Fibroblast of skin of back (primary cell): Measurements from ENCODE around the gene ZNFX1. TPM values are rescaled to one million over a fixed set of nuclear protein-coding genes. Genes with fewer than 3 reads are reported as not detected.
A peak's percentile ranks its signal among the peaks of the same experiment; 100 is the strongest.
"Not testable (repeated sequence)": the region's sequence is repeated elsewhere in the genome, so short reads cannot be mapped to it uniquely, and the experiment has no call there.

Experiments
- DNase-seq: peaks from one replicate; pipeline ENCODE4 v3.0.0-alpha.2; 2013
- polyA plus RNA-seq, 2 experiments: library from polyadenylated mRNA; unstranded; fragments of 120-200 nt; gene quantifications; one replicate each; pipeline ENCODE4 v1.2.1, GENCODE V29; 2013; ENCODE audit not compliant: insufficient read length in 2 of 2

Gene ZNFX1
- polyA plus RNA-seq (2013, experiment 1 of 2; ENCODE audit: insufficient read length), result 27.3 TPM
- polyA plus RNA-seq (2013, experiment 2 of 2; ENCODE audit: insufficient read length), result 24.4 TPM

GRCh38 chr20:49278036-49278817, at the start of gene ZNFX1:
TSS of gene ZNFX1 (minus strand) at chr20:49278057. CDS start at chr20:49275839, 2,218 bp downstream.
- DNase-seq, result peak; percentile 98

- DNase-seq, result peak; percentile 46
Observed at GRCh38 chr20:49326026-49326425, 48.2 kb upstream of the ZNFX1 start.

DNA sequence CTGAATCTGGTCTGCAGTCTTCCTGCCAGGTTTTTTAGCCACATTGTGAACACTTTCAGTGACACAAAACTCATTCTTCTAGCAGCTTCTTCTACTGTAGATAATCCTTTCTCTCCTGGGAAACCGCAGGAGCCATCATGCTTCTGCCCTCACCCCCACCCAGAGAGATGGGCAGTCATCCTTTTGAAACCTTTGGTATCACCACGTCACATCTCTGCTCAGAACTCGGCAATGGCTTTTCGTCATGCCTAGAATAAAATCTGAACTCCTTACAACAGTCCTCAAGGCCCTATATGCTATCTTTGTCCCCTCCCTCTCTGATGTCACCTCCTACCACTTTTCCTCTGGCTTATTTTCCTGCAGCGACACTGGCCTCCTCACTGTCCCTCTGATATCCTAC, 46.4 kb upstream of the ZNFX1 start:
- no peak for DNase-seq

- peak; percentile 77 for DNase-seq
Observed at GRCh38 chr20:49323622-49324238, 45.9 kb upstream of the ZNFX1 start.

GRCh38 chr20:49320460-49320859, 42.6 kb upstream of the ZNFX1 start:
- DNase-seq, result peak; percentile 45

- DNase-seq, result no peak
Observed at GRCh38 chr20:49319208-49319809, 41.5 kb upstream of the ZNFX1 start.

GRCh38 chr20:49318430-49319207, 40.8 kb upstream of the ZNFX1 start:
- no peak for DNase-seq

DNA sequence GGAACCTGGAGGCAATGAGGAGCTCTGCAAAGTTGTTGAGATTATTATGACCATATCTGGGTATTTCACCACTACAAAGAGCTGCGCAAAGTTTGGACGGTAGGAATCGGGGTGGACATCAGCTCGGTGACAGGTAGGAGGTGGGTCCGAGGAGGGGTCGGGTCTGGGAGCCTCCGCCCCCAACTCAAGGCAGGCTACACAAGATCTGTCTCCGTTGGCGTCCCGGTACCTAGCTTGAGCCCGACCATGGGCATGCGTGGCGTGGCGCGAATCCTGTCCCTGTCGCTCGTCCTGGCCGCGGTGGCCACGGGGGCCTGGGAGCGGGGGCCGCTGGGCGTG, 40.2 kb upstream of the ZNFX1 start:
- no peak for DNase-seq

GRCh38 chr20:49316704-49317103, 38.8 kb upstream of the ZNFX1 start:
- no peak for DNase-seq

DNA sequence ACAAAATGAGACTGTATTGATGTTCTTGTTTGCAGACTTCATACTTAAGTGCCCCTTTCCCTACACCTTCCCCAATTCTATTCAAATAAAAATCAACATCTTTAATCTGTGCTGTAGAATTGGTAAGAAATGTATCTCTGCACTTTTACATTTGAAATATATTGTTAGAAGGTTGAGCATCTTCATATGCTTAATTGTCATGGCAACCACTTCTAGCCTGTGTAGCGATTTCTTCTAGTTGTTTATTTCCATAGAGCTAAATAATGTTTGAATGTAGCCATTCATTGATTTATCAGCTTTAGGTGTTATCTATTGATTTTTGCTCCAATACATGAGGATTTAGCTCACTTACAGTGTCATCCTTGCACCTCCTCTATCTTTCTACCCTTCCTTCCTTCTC, 37.7 kb upstream of the ZNFX1 start:
- no peak for DNase-seq

DNA sequence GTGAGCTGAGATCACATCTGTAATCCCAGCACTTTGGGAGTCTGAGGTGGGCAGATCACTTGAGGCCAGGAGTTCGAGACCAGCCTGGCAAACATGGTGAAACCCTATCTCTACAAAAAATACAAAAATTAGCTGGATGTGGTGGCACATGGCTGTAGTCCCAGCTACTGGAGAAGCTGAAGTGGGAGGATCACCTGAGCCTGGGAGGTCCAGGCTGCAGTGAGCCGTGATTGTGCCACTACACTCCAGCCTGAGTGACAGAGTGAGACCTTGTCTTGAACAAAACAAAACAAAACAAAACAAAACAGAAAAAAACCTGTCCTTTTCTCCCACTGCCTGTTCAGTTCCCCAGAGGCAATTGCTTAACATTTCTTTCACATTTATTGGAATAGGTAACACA, 36.2 kb upstream of the ZNFX1 start:
- not testable (repeated sequence) for DNase-seq

DNA sequence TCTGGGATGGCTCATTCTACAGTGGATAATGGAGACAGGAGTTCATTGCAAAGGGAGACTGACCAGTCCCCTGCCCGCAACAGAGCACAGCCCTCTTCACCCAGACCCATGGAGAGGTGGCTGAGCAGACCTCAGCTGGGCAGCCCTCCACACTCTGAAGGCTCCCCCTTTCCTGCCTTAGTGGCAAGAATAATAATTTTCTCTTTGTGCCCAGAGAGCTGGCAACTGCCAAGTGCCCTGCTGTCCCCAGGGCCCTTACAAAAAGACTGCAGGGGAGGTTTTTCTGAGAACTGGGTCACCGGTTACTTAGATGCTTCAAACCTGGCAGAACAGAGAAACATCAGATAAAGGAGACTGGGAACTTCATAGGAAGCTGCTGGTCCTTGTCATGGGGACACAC, 35.4 kb upstream of the ZNFX1 start:
- no peak for DNase-seq

- DNase-seq, result no peak
Observed at GRCh38 chr20:49312661-49313060, 34.8 kb upstream of the ZNFX1 start.

DNA sequence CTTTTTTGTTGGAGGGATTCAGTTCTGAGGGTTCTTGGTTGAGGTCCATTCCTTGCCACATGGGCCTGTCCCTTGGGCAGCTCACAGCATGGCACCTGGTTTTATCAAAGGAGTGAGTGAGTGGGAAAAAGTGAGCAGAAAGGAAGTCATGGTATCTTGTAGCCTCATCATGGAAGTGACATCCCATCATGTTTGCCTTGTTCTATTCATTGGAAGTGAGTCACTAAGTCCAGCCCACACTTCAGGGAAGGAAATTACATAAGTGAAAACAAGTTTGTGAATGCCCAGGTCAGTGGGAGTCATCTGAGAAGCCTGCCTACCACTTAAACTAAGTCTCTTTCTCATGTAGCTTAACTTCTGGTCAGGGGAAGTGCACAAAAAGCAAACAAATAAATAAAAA, 32.8 kb upstream of the ZNFX1 start:
- no peak for DNase-seq

DNA sequence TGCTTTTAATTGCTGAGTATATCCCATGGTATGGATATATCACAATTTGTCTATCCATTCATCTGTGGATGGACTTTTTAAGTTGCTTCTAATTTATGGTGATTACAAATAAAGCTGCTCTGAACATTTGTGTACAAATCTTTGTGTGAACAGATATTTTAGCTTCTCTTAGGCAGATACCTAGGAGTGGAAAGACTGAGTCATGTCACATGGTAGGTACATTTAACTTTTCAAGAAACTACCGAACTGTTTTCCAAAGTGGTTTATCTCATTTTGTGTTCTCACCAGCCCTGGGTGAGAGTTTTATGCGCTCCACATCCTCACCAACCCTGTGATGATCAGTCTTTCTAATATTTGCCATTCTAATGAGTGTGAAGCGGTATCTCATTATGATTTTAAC, 31.0 kb upstream of the ZNFX1 start:
- no peak for DNase-seq

DNA sequence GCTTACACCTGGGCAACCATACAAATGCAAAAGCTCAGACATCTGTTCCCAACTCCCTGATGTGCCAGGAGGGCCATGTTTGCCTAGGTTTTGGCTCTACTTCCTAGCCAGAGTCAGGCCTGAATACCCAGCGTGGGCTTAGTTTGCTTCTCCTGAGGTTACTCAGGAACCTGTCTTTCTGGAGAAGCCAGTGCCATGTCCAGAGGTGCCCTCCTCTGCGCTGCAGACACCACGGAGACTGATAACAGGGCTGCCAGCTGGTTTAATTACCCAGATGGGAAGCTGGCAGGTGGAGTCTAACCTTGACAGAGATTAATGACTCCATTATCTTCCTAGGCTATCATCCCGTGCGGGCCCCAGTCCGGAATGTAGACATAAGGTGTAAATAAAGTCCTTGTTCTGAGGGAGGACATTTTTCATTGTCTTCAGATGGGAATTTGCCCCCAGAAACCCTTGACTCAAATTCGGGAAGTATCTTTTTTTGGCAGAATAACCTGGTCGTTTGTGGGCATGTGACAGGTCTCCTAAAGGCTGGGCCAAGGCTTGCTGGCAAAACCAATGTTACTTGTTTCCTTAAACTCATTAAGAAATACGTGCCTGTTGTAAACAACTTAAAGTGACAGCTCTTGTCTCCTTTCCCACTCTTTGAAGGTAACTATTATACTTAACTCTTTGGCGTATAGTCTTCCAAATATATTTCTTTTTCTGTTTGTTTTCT, 29.2 kb upstream of the ZNFX1 start:
- DNase-seq, result no peak

DNA sequence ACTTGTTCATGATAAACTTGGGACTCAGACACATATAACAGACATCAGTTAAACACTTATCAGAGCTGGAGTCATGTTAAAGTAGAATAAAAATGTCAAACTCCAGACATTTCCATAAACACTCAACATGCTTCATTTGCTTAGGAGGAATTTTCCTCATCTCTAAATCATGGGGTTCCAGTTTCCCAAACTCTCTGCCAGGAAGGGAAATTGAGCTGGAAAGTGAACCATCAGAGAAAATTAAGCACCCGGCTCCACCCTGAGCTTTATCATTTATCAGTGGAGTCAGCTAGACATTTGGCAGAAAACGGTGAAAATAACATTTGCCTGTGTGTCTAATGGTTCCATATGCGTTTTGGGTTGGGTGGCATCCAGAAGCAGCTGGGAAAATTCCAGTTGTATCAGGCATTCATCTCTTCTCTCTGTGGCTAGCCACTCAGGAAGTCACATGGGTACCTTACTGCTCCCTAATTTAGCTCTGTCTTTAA, 25.3 kb upstream of the ZNFX1 start:
- DNase-seq, result peak; percentile 47

DNA sequence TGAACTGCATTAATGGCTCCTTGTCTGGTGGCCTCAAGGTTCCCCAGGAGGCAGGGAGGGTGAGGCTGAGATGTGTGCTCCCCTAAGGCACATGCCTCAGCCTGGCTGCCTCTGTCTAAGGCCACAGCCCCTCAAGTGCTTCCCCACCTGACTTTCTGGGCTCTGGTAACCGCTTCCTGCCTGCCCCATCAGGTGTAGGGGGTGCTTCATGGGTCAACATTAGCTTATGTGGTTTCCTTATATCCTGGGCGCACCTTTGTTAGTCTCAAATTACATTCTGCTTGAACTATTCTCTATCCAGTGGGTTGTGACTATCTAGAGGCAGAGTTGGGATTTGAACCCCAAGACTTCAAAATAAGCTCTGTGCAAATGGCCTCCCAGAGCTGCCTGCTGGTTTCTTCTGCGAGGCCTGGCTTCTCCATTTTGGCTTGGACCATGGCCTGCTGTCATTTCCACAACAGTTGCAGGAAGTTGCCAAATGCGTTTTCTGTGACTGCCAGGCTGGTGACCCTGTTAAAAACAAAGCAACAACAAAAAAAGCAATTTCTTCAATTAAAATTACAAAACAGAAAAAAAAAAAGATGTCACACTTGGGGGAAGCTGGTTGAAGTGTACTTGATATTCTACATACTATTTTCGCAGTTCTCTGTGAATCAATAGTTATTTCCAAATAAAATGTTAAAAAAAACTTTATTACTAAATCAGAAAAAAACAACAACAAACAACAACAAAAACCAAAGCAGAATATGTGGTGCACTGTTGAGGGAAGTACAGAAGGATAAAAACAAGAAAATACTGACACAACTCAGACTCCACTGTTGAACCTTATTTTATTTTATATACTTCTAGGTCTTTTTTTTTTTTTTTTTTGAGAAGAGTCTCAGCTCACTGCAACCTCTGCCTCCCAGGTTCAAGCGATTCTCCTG, 20.0 kb upstream of the ZNFX1 start:
- DNase-seq, result no peak

DNA sequence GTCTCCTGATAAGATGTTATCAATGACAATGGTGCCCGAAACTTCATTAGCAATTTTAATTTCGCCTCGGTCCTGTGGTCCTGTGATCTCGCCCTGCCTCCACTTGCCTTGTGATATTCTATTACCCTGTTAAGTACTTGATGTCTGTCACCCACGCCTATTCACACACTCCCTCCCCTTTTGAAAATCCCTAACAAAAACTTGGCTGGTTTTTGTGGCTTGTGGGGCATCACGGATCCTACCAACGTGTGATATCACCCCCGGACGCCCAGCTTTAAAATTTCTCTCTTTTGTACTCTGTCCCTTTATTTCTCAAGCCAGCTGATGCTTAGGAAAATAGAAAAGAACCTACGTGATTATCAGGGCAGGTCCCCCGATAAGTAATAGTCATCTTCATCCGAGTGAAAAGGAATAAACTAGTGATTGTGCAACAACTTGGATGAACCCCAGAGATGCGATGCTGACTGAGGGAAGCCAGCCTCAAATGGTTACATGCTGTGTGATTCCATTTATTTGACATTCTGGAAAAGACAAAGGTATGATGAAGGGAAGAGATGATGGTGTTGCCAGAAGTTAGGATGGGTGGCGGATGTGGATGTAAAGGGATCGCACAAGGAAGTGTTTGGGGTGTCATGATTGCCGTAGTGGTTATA, 16.3 kb upstream of the ZNFX1 start:
- not testable (repeated sequence) for DNase-seq

DNA sequence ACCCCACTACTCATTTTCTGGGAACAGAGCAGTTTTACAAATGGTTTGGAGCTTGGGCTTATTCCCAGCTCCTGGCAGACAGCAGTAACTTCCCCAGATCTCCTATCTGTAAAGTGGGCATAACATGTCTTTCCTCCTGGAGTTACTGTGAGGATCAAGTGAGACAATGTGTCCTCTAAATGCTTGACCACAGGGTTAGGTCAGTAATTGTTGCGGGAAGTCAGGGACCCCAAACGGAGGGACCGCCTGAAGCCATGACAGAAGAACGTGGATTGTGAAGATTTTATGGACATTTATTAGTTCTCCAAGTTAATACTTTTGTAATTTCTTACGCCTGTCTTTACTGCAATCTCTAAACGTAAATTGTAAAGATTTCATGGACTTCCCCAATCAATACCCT, 15.3 kb upstream of the ZNFX1 start:
- no peak for DNase-seq

GRCh38 chr20:49292010-49292409, 14.2 kb upstream of the ZNFX1 start:
- no peak for DNase-seq
